H1 (cell line): ENCODE results near the gene UBE2I. TPM values are rescaled to one million over a fixed set of nuclear protein-coding genes. Genes with fewer than 3 reads are reported as not detected.

Experiments
- CTCF ChIA-PET: fragments of 300-600 bp; sonication (Branson Sonifier 250); formaldehyde crosslinking; loops from one replicate; lab custom pipeline; 2021; ENCODE audit not compliant: partially characterized antibody; lab: Charles Lee
- POLR2A ChIA-PET: fragments of 300-600 bp; sonication (Branson Sonifier 250); formaldehyde crosslinking; loops from one replicate; lab custom pipeline; 2021; ENCODE audit warnings: inconsistent platforms; ENCODE audit not compliant: partially characterized antibody; lab: Charles Lee
- DNase-seq, 2 experiments: peaks; one replicate each; pipeline versions ENCODE4 v3.0.0 to v3.0.0-alpha.2; 2010 to 2022; ENCODE audit warnings: low spot score in 2 of 2, low read depth in 1 of 2, mixed read lengths in 1 of 2
- FAIRE-seq: peaks from 2 replicates; lab custom pipeline; 2011; peaks lifted over from hg19 to GRCh38; lab: Jason Lieb, UNC
- H2AFZ ChIP-seq: 2 replicates; pipeline ENCODE4 v1.8.1; 2012; ENCODE audit warnings: low read length, inconsistent platforms
- H2AK5ac ChIP-seq: 2 replicates; pipeline ENCODE4 v1.6.1; 2013; ENCODE audit warnings: low read depth, low read length
- H2BK120ac ChIP-seq: replicated peaks from 2 replicates; pipeline ENCODE3; 2013; ENCODE audit warnings: low read depth, low read length, inconsistent platforms
- H2BK12ac ChIP-seq: 2 replicates; pipeline ENCODE4 v1.6.1; 2013; ENCODE audit warnings: low read depth, low read length
- H2BK15ac ChIP-seq: 2 replicates; pipeline ENCODE4 v1.6.1; 2013; ENCODE audit warnings: low read length
- H2BK20ac ChIP-seq: 2 replicates; pipeline ENCODE4 v1.6.1; 2013; ENCODE audit warnings: low read length
- H2BK5ac ChIP-seq: 2 replicates; pipeline ENCODE4 v1.6.1; 2013; ENCODE audit warnings: low read depth, low read length
- H3K14ac ChIP-seq: 2 replicates; pipeline ENCODE4 v1.6.1; 2013; ENCODE audit warnings: inconsistent platforms; ENCODE audit not compliant: insufficient read length
- H3K18ac ChIP-seq: 2 replicates; pipeline ENCODE4 v1.6.1; 2013; ENCODE audit warnings: low read length; ENCODE audit errors: extremely low read depth
- H3K23ac ChIP-seq: 2 replicates; pipeline ENCODE4 v1.6.1; 2013; ENCODE audit warnings: inconsistent platforms; ENCODE audit not compliant: insufficient read length
- H3K23me2 ChIP-seq: 2 replicates; pipeline ENCODE4 v1.6.1; 2013; ENCODE audit warnings: low read depth, low read length
- H3K27ac ChIP-seq: 2 replicates; pipeline ENCODE4 v1.6.1; 2011; ENCODE audit warnings: low read depth, low read length, inconsistent platforms
- H3K27me3 ChIP-seq, 4 experiments: replicated peaks in 1 of 4; 1 replicate in 1 of 4; 2 replicates in 3 of 4; pipeline versions ENCODE4 v1.6.1 to v1.8.1; 2011 to 2013; ENCODE audit warnings: low read length in 3 of 4, mild to moderate bottlenecking in 3 of 4, inconsistent platforms in 2 of 4, mixed read lengths in 2 of 4, moderate library complexity in 1 of 4; ENCODE audit not compliant: control insufficient read depth in 3 of 4, insufficient read depth in 3 of 4; ENCODE audit errors: extremely low read depth in 1 of 4
- H3K36me3 ChIP-seq, 4 experiments: 2 replicates each; pipeline versions ENCODE4 v1.6.1 to v1.8.1; 2011 to 2013; ENCODE audit warnings: mild to moderate bottlenecking in 4 of 4, low read length in 3 of 4, moderate library complexity in 2 of 4, control low read depth in 1 of 4, inconsistent platforms in 1 of 4; ENCODE audit not compliant: insufficient read depth in 4 of 4, control insufficient read depth in 2 of 4
- H3K4ac ChIP-seq: replicated peaks from 2 replicates; pipeline ENCODE3; 2013; ENCODE audit warnings: low read length, low read depth, mixed read lengths, inconsistent platforms; ENCODE audit not compliant: insufficient read length
- H3K4me1 ChIP-seq, 4 experiments: replicated peaks in 1 of 4; 1 replicate in 1 of 4; 2 replicates in 3 of 4; pipeline versions ENCODE4 v1.6.1 to v1.8.1; 2011 to 2013; ENCODE audit warnings: low read length in 3 of 4, inconsistent platforms in 2 of 4, mixed read lengths in 1 of 4; ENCODE audit not compliant: insufficient read depth in 4 of 4, control insufficient read depth in 3 of 4
- H3K4me2 ChIP-seq, 2 experiments: 2 replicates each; pipeline versions ENCODE4 v1.6.1 to v1.8.1; 2011 to 2013; ENCODE audit warnings: low read depth in 2 of 2, low read length in 2 of 2, control low read depth in 1 of 2, inconsistent platforms in 1 of 2, mild to moderate bottlenecking in 1 of 2; ENCODE audit not compliant: insufficient read depth in 1 of 2
- H3K4me3 ChIP-seq, 4 experiments: fragments of 200-600, 300-600 bp in 1 of 4; sonication (generic), shearing (Covaris generic), sonication (Bioruptor Twin) in 1 of 4; 2 replicates each; pipeline versions ENCODE4 v1.5.1 to v1.8.1; 2011 to 2016; ENCODE audit warnings: low read length in 4 of 4, low read depth in 3 of 4, control low read depth in 2 of 4, inconsistent platforms in 2 of 4, mild to moderate bottlenecking in 2 of 4, mixed read lengths in 1 of 4, moderate library complexity in 1 of 4; ENCODE audit not compliant: insufficient read depth in 2 of 4; ENCODE audit errors: extremely low read depth in 1 of 4
- H3K56ac ChIP-seq: replicated peaks from 2 replicates; pipeline ENCODE3; 2013; ENCODE audit warnings: low read depth, mild to moderate bottlenecking, mixed read lengths, low read length, inconsistent platforms; ENCODE audit not compliant: insufficient read length
- H3K79me1 ChIP-seq: 2 replicates; pipeline ENCODE4 v1.6.1; 2013; ENCODE audit warnings: low read depth, low read length, control low read depth
- H3K79me2 ChIP-seq, 2 experiments: 2 replicates each; pipeline versions ENCODE4 v1.6.1 to v1.8.1; 2012 to 2013; ENCODE audit warnings: low read length in 2 of 2, mild to moderate bottlenecking in 2 of 2, inconsistent platforms in 1 of 2; ENCODE audit not compliant: insufficient read depth in 2 of 2, control insufficient read depth in 1 of 2
- H3K9ac ChIP-seq, 4 experiments: replicated peaks in 1 of 4; 1 replicate in 1 of 4; 2 replicates in 3 of 4; pipeline versions ENCODE4 v1.6.1 to v1.8.1; 2011 to 2013; ENCODE audit warnings: low read depth in 3 of 4, low read length in 3 of 4, control low read depth in 2 of 4, mild to moderate bottlenecking in 2 of 4, moderate library complexity in 2 of 4, inconsistent platforms in 1 of 4; ENCODE audit errors: extremely low read depth in 1 of 4
- H3K9me3 ChIP-seq, 2 experiments: 2 replicates each; pipeline versions ENCODE4 v1.6.1 to v1.8.1; 2012 to 2013; ENCODE audit warnings: mild to moderate bottlenecking in 2 of 2, moderate library complexity in 2 of 2, control low read depth in 1 of 2, inconsistent platforms in 1 of 2, low read depth in 1 of 2, low read length in 1 of 2, mixed read lengths in 1 of 2; ENCODE audit not compliant: insufficient read depth in 2 of 2
- H4K20me1 ChIP-seq, 2 experiments: replicated peaks in 1 of 2; 2 replicates each; pipeline versions ENCODE3 to v1.8.1; 2011 to 2013; ENCODE audit warnings: inconsistent platforms in 2 of 2, low read length in 2 of 2, mild to moderate bottlenecking in 1 of 2; ENCODE audit not compliant: insufficient read depth in 2 of 2, control insufficient read depth in 1 of 2
- H4K5ac ChIP-seq: 2 replicates; pipeline ENCODE4 v1.6.1; 2013; ENCODE audit warnings: low read length, low read depth, mixed read lengths, inconsistent platforms; ENCODE audit not compliant: insufficient read length
- H4K8ac ChIP-seq: 2 replicates; pipeline ENCODE4 v1.8.0; 2013; ENCODE audit warnings: mild to moderate bottlenecking, moderate library complexity, low read length, inconsistent platforms; ENCODE audit not compliant: insufficient read depth; ENCODE audit errors: extremely low read depth
- H4K91ac ChIP-seq: replicated peaks from 2 replicates; pipeline ENCODE3; 2013; ENCODE audit warnings: low read length, mixed read lengths, inconsistent platforms; ENCODE audit not compliant: insufficient read length
- BRCA1 ChIP-seq: IDR thresholded peaks from 2 replicates; pipeline ENCODE4 v1.6.1; 2012; ENCODE audit warnings: low read depth, low read length, improper control_type of control experiment
- CBX5 ChIP-seq: fragments of 300-800, 300-1000 bp; sonication (generic); IDR thresholded peaks from 2 replicates; pipeline ENCODE4 v1.7.1; 2016; ENCODE audit warnings: antibody characterized with exemption, low read length, low read depth
- CTBP2 ChIP-seq: IDR thresholded peaks from 2 replicates; pipeline ENCODE4 v1.7.0; 2011; ENCODE audit warnings: borderline replicate concordance, mild to moderate bottlenecking, moderate library complexity, mixed read lengths, low read length; ENCODE audit not compliant: insufficient read depth, insufficient read length
- CTCF ChIP-seq, 3 experiments: IDR thresholded peaks; 1 replicate in 2 of 3; 2 replicates in 1 of 3; pipeline versions ENCODE4 v1.5.1 to v1.6.1; 2011; ENCODE audit warnings: low read length in 3 of 3, mild to moderate bottlenecking in 3 of 3, inconsistent platforms in 2 of 3, low read depth in 1 of 3, moderate library complexity in 1 of 3; ENCODE audit not compliant: insufficient read depth in 1 of 3; ENCODE audit errors: control extremely low read depth in 1 of 3
- FOSL1 ChIP-seq: IDR thresholded peaks from 2 replicates; pipeline ENCODE4 v1.6.1; 2011; ENCODE audit warnings: mild to moderate bottlenecking, low read depth, low read length, moderate library complexity; ENCODE audit not compliant: insufficient read depth
- GTF2F1 ChIP-seq: IDR thresholded peaks from 2 replicates; pipeline ENCODE4 v1.6.1; 2012; ENCODE audit warnings: low read depth, low read length, improper control_type of control experiment, borderline replicate concordance
- RNF2 ChIP-seq: fragments of 200-900, 300-1000 bp; sonication (generic); IDR thresholded peaks from 2 replicates; pipeline ENCODE4 v1.7.1; 2016; ENCODE audit warnings: borderline replicate concordance, low read depth, mild to moderate bottlenecking, antibody characterized with exemption, low read length; ENCODE audit not compliant: poor library complexity, severe bottlenecking; ENCODE audit errors: missing control alignments
- SP4 ChIP-seq: IDR thresholded peaks from 2 replicates; pipeline ENCODE4 v1.6.1; 2012; ENCODE audit warnings: low read length, inconsistent platforms
- TEAD4 ChIP-seq: IDR thresholded peaks from 2 replicates; pipeline ENCODE4 v1.6.1; 2012; ENCODE audit warnings: low read depth, low read length, inconsistent platforms, mixed read lengths
- WGBS, 2 experiments: shearing (Covaris generic) in 1 of 2; methylation state at CpG; one replicate each; pipeline versions ENCODE4 v1.1.6 to v1.1.7; 2013 to 2015; ENCODE audit warnings: low lambda C conversion rate in 2 of 2, mixed read lengths in 2 of 2, inconsistent platforms in 1 of 2, low coverage in 1 of 2, missing lambda C conversion rate in 1 of 2; ENCODE audit not compliant: insufficient replicate concordance in 2 of 2, insufficient coverage in 1 of 2, insufficient read length in 1 of 2; ENCODE audit errors: extremely low coverage in 1 of 2, missing lambda C conversion rate in 1 of 2; 5-methylcytosine and 5-hydroxymethylcytosine counted together
- polyA plus RNA-seq, 7 experiments: library from polyadenylated mRNA; depleted of rRNA in 3 of 7; stranded (reverse) in 5 of 7; unstranded in 2 of 7; fragments of >200 nt in 5 of 7; fragments of 200-250 nt in 2 of 7; gene quantifications; 1 replicate in 5 of 7; 2 replicates in 1 of 7; 4 replicates in 1 of 7; pipeline versions ENCODE4 v1.2.1 to v1.2.3, GENCODE V29; 2011 to 2013; ENCODE audit warnings: missing spikeins in 2 of 7, mixed read lengths in 2 of 7
- total RNA-seq: library from RNA; stranded (reverse); fragmentation: NEBNext Ultra II Directional; extraction: Animal tissue kit (Norgen Biotek cat#: 25700); gene quantifications from 2 replicates; pipeline ENCODE4 v1.2.1, GENCODE V29; 2021

The UBE2I gene
- total and polyA plus RNA-seq, 2 of the 8 experiments (the other 6 are each of a cell fraction or from before 2014, with no cell fraction given) = 148 to 268 TPM

GRCh38 chr16:1347962-1348361 lies 38.5 kb downstream of the UBE2I start:
- Histone ChIP-seq H3K14ac (no peak overlapping the region), H3K4me3 (no peak overlapping the region), H4K91ac (no peak overlapping the region), H2BK5ac (no peak overlapping the region), H3K27ac (no peak overlapping the region), H3K4me2 (no peak overlapping the region), H3K4ac (no peak overlapping the region), H4K5ac (no peak overlapping the region), H2AK5ac (no peak overlapping the region), H3K9me3 (no peaks in the 10 kb centered on the region), H3K23ac (no peak overlapping the region), H4K20me1 (peaks cover 0 to 12% of the 10 kb centered on the region in 2 experiments), H2BK120ac (no peak overlapping the region), H2BK20ac (no peak overlapping the region), H2BK12ac (no peak overlapping the region), H3K56ac (no peak overlapping the region), H3K36me3 (peaks cover 4 to 9% (median 5%) of the 10 kb centered on the region in 4 experiments; a peak in 4 of 8 replicates), H3K18ac (no peak overlapping the region), H2BK15ac (no peak overlapping the region), H3K79me1 (peaks cover 8% of the 10 kb centered on the region; the same call in 1 of the 2 replicates), H3K23me2 (peaks cover 18% of the 10 kb centered on the region), H2AFZ (no peak overlapping the region), H3K27me3 (no peaks in the 10 kb centered on the region; a peak in 2 of 7 replicates), H3K9ac (no peak overlapping the region), H3K4me1 (peaks cover 0 to 13% (median 5%) of the 10 kb centered on the region in 4 experiments; a peak in 5 of 7 replicates), H3K79me2 (peaks cover 0 to 19% of the 10 kb centered on the region in 2 experiments; a peak in 2 of 4 replicates), H4K8ac (no peak overlapping the region)
- no peak for TF ChIP-seq CTCF (IDR thresholded peaks at IDR 0.05; ENCODE audit: control extremely low read depth in 1 of 3, insufficient read depth in 1 of 3, low read depth in 1 of 3, low read length in 3 of 3)
- no peak for TF ChIP-seq TEAD4
- TF ChIP-seq RNF2 = no peak
- TF ChIP-seq SP4 = no peak
- TF ChIP-seq FOSL1 = no peak
- TF ChIP-seq CBX5 = no peak
- TF ChIP-seq GTF2F1 = no peak
- TF ChIP-seq CTBP2 = no peak
- no peak for TF ChIP-seq BRCA1
- 89% methylated on average over 28 of the region's 29 CpGs; no CpG with 5 or more reads in 1 of the 2 experiments for WGBS, 2 experiments
- DNase-seq (no peak), FAIRE-seq (no peak)
- CTCF ChIA-PET = interaction anchor here (0.6 to 11.1 kb wide), 7 partner anchors 9 to 711 kb away, joined by 3 to 52 read pairs (median 3); partner anchors contain the start of gene BAIAP3
- POLR2A ChIA-PET = interaction anchor here (0.9 to 3.0 kb wide), 4 partner anchors 10 to 431 kb away, joined by 3 to 19 read pairs (median 8); no protein-coding TSS in a partner anchor
